Measurements from ENCODE around the gene PROX2. TPM values are rescaled to one million over a fixed set of nuclear protein-coding genes. Genes with fewer than 3 reads are reported as not detected.

PROX2 gene
- total RNA-seq, 1 experiment from 2014 or later, result not detected

GRCh38 chr14:74912111-74912510, 36.2 kb upstream of the PROX2 start:
- Histone ChIP-seq H3K79me2 (ENCODE audit: low read length) (no peaks in the 10 kb centered on the region), H2AFZ (ENCODE audit: low read length) (no peak overlapping the region), H3K4me3 (ENCODE audit: low read length) (no peak overlapping the region), H3K9me2 (replicated peaks; ENCODE audit: low read length) (no peaks in the 10 kb centered on the region), H3K9ac (ENCODE audit: low read length) (no peak overlapping the region), H3K4me2 (ENCODE audit: low read length) (no peak overlapping the region), H3K4me1 (ENCODE audit: insufficient read depth, low read length) (no peaks in the 10 kb centered on the region), H3K27ac (ENCODE audit: low read length) (no peak overlapping the region), H3K9me3 (ENCODE audit: low read length) (no peaks in the 10 kb centered on the region), H3K36me3 (ENCODE audit: low read depth, low read length) (no peaks in the 10 kb centered on the region), H3F3A (ENCODE audit: low read length, unreplicated experiment) (no peaks in the 10 kb centered on the region), H4K20me1 (ENCODE audit: low read length) (no peaks in the 10 kb centered on the region), H3K27me3 (ENCODE audit: low read length) (no peaks in the 10 kb centered on the region)
- ChIA-PET CTCF (interaction anchor here (0.5 kb wide), 1 partner anchor 178 kb away, joined by 5 read pairs; no protein-coding TSS in a partner anchor), POLR2A (ENCODE audit: unreplicated experiment) (interaction anchor here (0.6 kb wide), 1 partner anchor 34 kb away, joined by 13 read pairs; no protein-coding TSS in a partner anchor)
- no TSS peak for BruUV-seq (replicated peaks)
- no peak for TF ChIP-seq CTCF (conservative IDR thresholded peaks at IDR 0.05; ENCODE audit: low read depth, low read length)
- no peak for TF ChIP-seq EZH2 (IDR thresholded peaks at IDR 0.05; ENCODE audit: low read length, unreplicated experiment)
- TF ChIP-seq EZH2phosphoT487 (IDR thresholded peaks at IDR 0.05; ENCODE audit: borderline replicate concordance, low read length), result no peak
- no peak for ATAC-seq
- DNase-seq, result no peak
- intact Hi-C loops (cut with micrococcal nuclease), result no loop called here

GRCh38 chr14:74911704-74912103, 35.8 kb upstream of the PROX2 start:
- Histone ChIP-seq H3K4me1 (ENCODE audit: insufficient read depth, low read length) (no peaks in the 10 kb centered on the region), H3K9me3 (ENCODE audit: low read length) (no peaks in the 10 kb centered on the region), H3K27me3 (ENCODE audit: low read length) (no peaks in the 10 kb centered on the region), H3F3A (ENCODE audit: low read length, unreplicated experiment) (no peaks in the 10 kb centered on the region), H3K4me3 (ENCODE audit: low read length) (no peak overlapping the region), H3K79me2 (ENCODE audit: low read length) (no peaks in the 10 kb centered on the region), H3K9me2 (replicated peaks; ENCODE audit: low read length) (no peaks in the 10 kb centered on the region), H2AFZ (ENCODE audit: low read length) (no peak overlapping the region), H3K4me2 (ENCODE audit: low read length) (no peak overlapping the region), H3K27ac (ENCODE audit: low read length) (no peak overlapping the region), H4K20me1 (ENCODE audit: low read length) (no peaks in the 10 kb centered on the region), H3K36me3 (ENCODE audit: low read depth, low read length) (no peaks in the 10 kb centered on the region), H3K9ac (ENCODE audit: low read length) (no peak overlapping the region)
- ChIA-PET POLR2A (ENCODE audit: unreplicated experiment) (interaction anchor here (0.6 kb wide), 1 partner anchor 33 kb away, joined by 13 read pairs; no protein-coding TSS in a partner anchor), CTCF (interaction anchor here (0.5 kb wide), 1 partner anchor 178 kb away, joined by 5 read pairs; no protein-coding TSS in a partner anchor)
- DNase-seq (no peak), ATAC-seq (no peak)
- no peak for TF ChIP-seq EZH2 (IDR thresholded peaks at IDR 0.05; ENCODE audit: low read length, unreplicated experiment)
- TF ChIP-seq CTCF (conservative IDR thresholded peaks at IDR 0.05; ENCODE audit: low read depth, low read length), result no peak
- no peak for TF ChIP-seq EZH2phosphoT487 (IDR thresholded peaks at IDR 0.05; ENCODE audit: borderline replicate concordance, low read length)
- intact Hi-C loops (cut with micrococcal nuclease), result no loop called here
- no TSS peak for BruUV-seq (replicated peaks)

- H3K4me2 ChIP-seq (ENCODE audit: low read length), result no peak overlapping the region
- H3K4me3 ChIP-seq (ENCODE audit: low read length), result no peak overlapping the region
- no peaks in the 10 kb centered on the region for H3K4me1 ChIP-seq (ENCODE audit: insufficient read depth, low read length)
- no peaks in the 10 kb centered on the region for H3F3A ChIP-seq (ENCODE audit: low read length, unreplicated experiment)
- no TSS peak for BruUV-seq (replicated peaks)
- intact Hi-C loops (cut with micrococcal nuclease), result no loop called here
- no peak overlapping the region for H2AFZ ChIP-seq (ENCODE audit: low read length)
- TF ChIP-seq CTCF (conservative IDR thresholded peaks at IDR 0.05; ENCODE audit: low read depth, low read length) (no peak), EZH2phosphoT487 (IDR thresholded peaks at IDR 0.05; ENCODE audit: borderline replicate concordance, low read length) (no peak)
- no peaks in the 10 kb centered on the region for H3K27me3 ChIP-seq (ENCODE audit: low read length)
- ChIA-PET CTCF (no interaction called here), POLR2A (ENCODE audit: unreplicated experiment) (no interaction called here)
- H3K36me3 ChIP-seq (ENCODE audit: low read depth, low read length), result no peaks in the 10 kb centered on the region
- H3K9ac ChIP-seq (ENCODE audit: low read length), result no peak overlapping the region
- no peak overlapping the region for H3K27ac ChIP-seq (ENCODE audit: low read length)
- no peaks in the 10 kb centered on the region for H3K9me3 ChIP-seq (ENCODE audit: low read length)
- ATAC-seq (no peak), DNase-seq (no peak)
- H3K9me2 ChIP-seq (replicated peaks; ENCODE audit: low read length), result no peaks in the 10 kb centered on the region
- no peaks in the 10 kb centered on the region for H3K79me2 ChIP-seq (ENCODE audit: low read length)
- H4K20me1 ChIP-seq (ENCODE audit: low read length), result no peaks in the 10 kb centered on the region
These were observed 35.3 kb upstream of the PROX2 start for GRCh38 chr14:74911221-74911620.
